Psoas muscle (tissue), 8 donors: Measurements from ENCODE around the gene NOS1. TPM values are rescaled to one million over a fixed set of nuclear protein-coding genes. Genes with fewer than 3 reads are reported as not detected.

Experiments
- ATAC-seq, 4 donors: fragments of 200-7000 bp; cut with Tn5 transposase; one replicate each; pipeline ENCODE4 v1.9.1; 2020; ENCODE audit warnings: moderate library complexity in 3 of 4, mild to moderate bottlenecking in 2 of 4
- DNase-seq, 2 donors: peaks; one replicate each; pipeline ENCODE4 v3.0.0-alpha.2; 2020
- H3K27ac ChIP-seq: fragments of 200-600 bp; one replicate; pipeline ENCODE4 v1.8.0; 2022
- H3K27me3 ChIP-seq, 3 donors: fragments of 200-600 bp in 1 of 3; one replicate each; pipeline versions ENCODE4 v1.6.1 to v1.8.0; 2013 to 2022; ENCODE audit warnings: low read length in 2 of 3, mild to moderate bottlenecking in 2 of 3, moderate library complexity in 1 of 3; ENCODE audit not compliant: insufficient read depth in 3 of 3
- H3K36me3 ChIP-seq, 2 donors: fragments of 200-600 bp in 1 of 2; one replicate each; pipeline versions ENCODE4 v1.6.1 to v1.8.0; 2013 to 2022; ENCODE audit warnings: low read depth in 1 of 2, mild to moderate bottlenecking in 1 of 2, moderate library complexity in 1 of 2; ENCODE audit not compliant: insufficient read depth in 1 of 2
- H3K4me1 ChIP-seq: fragments of 200-600 bp; one replicate; pipeline ENCODE4 v1.8.0; 2022
- H3K4me3 ChIP-seq: fragments of 200-600 bp; one replicate; pipeline ENCODE4 v1.8.0; 2022; ENCODE audit warnings: mild to moderate bottlenecking
- H3K9me3 ChIP-seq: fragments of 200-600 bp; one replicate; pipeline ENCODE4 v1.8.0; 2022
- CTCF ChIP-seq: fragments of 200-600 bp; IDR thresholded peaks from one replicate; pipeline ENCODE4 v1.8.0; 2022; ENCODE audit warnings: antibody characterized with exemption
- WGBS, 3 donors: extraction: QIAGEN DNeasy Blood & Tissue Kit; methylation state at CpG; one replicate each; pipeline versions ENCODE4 v1.1.6 to v1.1.7; 2013; 5-methylcytosine and 5-hydroxymethylcytosine counted together
- intact Hi-C, 2 donors: fragments of 100-400 bp; cut with DNase I; formaldehyde crosslinking; loops; one replicate each; pipeline versions ENCODE4 v1.11.0 to v1.14.2; 2022
- polyA plus RNA-seq, 3 donors: library from polyadenylated mRNA; stranded (reverse); fragments of 200-250 nt; gene quantifications; one replicate each; pipeline ENCODE4 v1.2.3, GENCODE V29; 2013
- total RNA-seq, 4 donors: library from RNA; stranded (reverse); fragmentation: NEBNext Ultra II Directional in 2 of 4; extraction: Animal tissue kit (Norgen Biotek cat#: 25700) in 2 of 4; gene quantifications; one replicate each; pipeline versions ENCODE4 v1.2.1 to v1.2.4, GENCODE V29; 2021 to 2023
- donor health status: healthy with polysubstance abuse.
- donor health status: DM: no; HTN: no; CAD: no; lungs with moderate emphysema.
- donor health status: Bipolar disorder and iron deficiency.
- donor health status: healthy.
- donor health status: DM: yes; HTN: yes; CAD: no.
- donor health status: DM: no; HTN: no; CAD: no.
- donor health status: DM: no; HTN: no; CAD: no.
- donor health status: DM: yes; HTN: yes; CAD: no.

The NOS1 gene
- total and polyA plus RNA-seq, 7 donors: 2.7 to 62.2 (median 12.1) TPM

GRCh38 chr12:117367006-117367638, 5.7 kb upstream of the NOS1 start:
- no peak overlapping the region for H3K27ac ChIP-seq
- no peaks in the 10 kb centered on the region for H3K9me3 ChIP-seq
- intact Hi-C loops: loop anchor here (1.0 to 5.0 kb wide), 6 partner anchors 70 to 470 kb away; no protein-coding TSS in a partner anchor
- peak; percentile 79 to 87 (median 83) for ATAC-seq
- no peaks in the 10 kb centered on the region for H3K4me1 ChIP-seq
- TF ChIP-seq CTCF: peak; percentile 90
- 16 to 19% (median 17%) methylated on average over 12 of the region's 12 CpGs for WGBS, 3 donors
- H3K4me3 ChIP-seq: no peak overlapping the region
- H3K36me3 ChIP-seq: no peaks in the 10 kb centered on the region
- peaks cover 0 to 4% (median 0%) of the 10 kb centered on the region in 3 donors for H3K27me3 ChIP-seq
- peak; percentile 54 to 72 for DNase-seq

DNA sequence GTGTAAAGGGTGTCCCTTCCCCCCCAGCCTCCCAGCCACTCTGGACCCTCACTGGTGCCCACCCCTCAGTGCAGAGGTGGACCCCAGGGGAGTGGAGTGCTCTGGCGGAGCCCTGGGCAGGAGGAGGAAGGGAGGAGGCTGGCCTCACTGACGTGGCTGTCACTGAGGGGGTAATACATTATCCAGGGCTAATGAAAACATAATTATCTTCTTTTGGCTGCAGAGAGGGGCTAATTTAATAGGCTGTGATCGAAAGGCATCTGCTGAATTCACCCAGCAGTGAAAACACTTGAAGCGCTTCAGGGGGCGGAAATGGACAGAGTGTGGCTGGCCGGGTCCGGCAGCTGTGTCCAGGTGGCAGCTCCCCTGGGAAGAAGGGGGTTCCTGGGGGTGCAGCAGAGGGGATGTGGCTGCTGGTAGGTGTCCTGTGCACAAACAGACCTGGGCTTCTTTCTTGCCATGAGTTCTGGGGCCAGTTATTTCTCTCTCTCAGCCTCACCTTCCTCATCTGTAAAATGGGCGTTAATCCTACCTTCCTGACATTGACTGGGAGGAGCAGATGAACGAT, 3.7 kb upstream of the NOS1 start:
- Histone ChIP-seq H3K9me3 (no peaks in the 10 kb centered on the region), H3K27me3 (peaks cover 0 to 4% (median 2%) of the 10 kb centered on the region in 3 donors), H3K4me1 (no peaks in the 10 kb centered on the region), H3K36me3 (no peaks in the 10 kb centered on the region), H3K4me3 (no peak overlapping the region), H3K27ac (no peak overlapping the region)
- intact Hi-C loops: loop anchor here (5.0 kb wide), 3 partner anchors 72 to 472 kb away; no protein-coding TSS in a partner anchor
- no peak for TF ChIP-seq CTCF
- DNase-seq (no peak), ATAC-seq (no peak)
- WGBS, 3 donors: 59 to 72% (median 60%) methylated on average over 8 to 9 of the region's 9 CpGs

GRCh38 chr12:117363953-117364486, 2.6 kb upstream of the NOS1 start:
- intact Hi-C loops: loop anchor here in 1 of 2 donors (5.0 kb wide), 1 partner anchor 127 kb away; no protein-coding TSS in a partner anchor
- Histone ChIP-seq H3K27me3 (peaks cover 0 to 4% (median 2%) of the 10 kb centered on the region in 3 donors), H3K4me1 (no peaks in the 10 kb centered on the region), H3K27ac (no peak overlapping the region), H3K9me3 (no peaks in the 10 kb centered on the region), H3K4me3 (no peak overlapping the region), H3K36me3 (no peaks in the 10 kb centered on the region)
- DNase-seq (no peak), ATAC-seq (no peak)
- WGBS, 3 donors: 30 to 46% (median 45%) methylated on average over 4 of the region's 4 CpGs
- TF ChIP-seq CTCF: no peak

DNA sequence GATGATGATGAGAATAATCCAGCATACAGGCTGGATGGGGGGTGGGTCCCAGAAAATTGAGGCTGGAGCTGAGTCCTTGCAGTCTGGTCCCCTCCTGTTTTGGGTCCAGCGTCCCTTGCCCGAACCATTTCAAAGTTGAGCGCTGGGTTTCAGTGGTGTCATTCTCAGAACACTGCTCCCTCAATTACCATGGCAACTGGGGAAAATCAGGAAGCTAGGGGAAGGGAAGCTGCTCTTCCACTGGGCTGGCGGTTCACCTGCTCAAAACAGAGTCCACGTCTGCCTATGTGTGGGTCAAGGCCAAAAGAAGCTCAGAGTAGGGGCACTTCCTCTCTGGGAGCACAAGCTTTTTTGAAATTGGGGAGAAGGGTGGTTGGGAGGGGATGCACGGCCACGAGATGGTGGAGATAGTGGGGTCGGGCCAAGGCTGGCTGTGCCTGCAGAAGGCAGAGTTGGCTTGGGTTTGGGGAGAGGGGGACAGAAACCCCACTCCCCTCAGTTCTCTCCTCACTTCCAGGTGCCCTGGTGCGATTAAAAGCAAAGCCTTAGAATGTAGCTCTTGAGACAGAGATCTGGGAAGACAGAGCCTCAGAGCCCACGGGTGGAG, 1.7 kb upstream of the NOS1 start:
- H3K4me3 ChIP-seq: no peak overlapping the region
- H3K27ac ChIP-seq: no peak overlapping the region
- H3K36me3 ChIP-seq: no peaks in the 10 kb centered on the region
- peaks cover 0 to 4% (median 2%) of the 10 kb centered on the region in 3 donors for H3K27me3 ChIP-seq
- no peak for DNase-seq
- intact Hi-C loops: loop anchor here in 1 of 2 donors (5.0 kb wide), 1 partner anchor 126 kb away; no protein-coding TSS in a partner anchor
- no peak for TF ChIP-seq CTCF
- H3K9me3 ChIP-seq: no peaks in the 10 kb centered on the region
- no peak for ATAC-seq
- 67 to 76% (median 74%) methylated on average over 10 of the region's 10 CpGs for WGBS, 3 donors
- H3K4me1 ChIP-seq: no peaks in the 10 kb centered on the region
